GM12878 (cell line): Measurements from ENCODE around the gene RBX1. TPM values are rescaled to one million over a fixed set of nuclear protein-coding genes. Genes with fewer than 3 reads are reported as not detected.

Source experiments
- ATAC-seq: fragments of 200-7000 bp; cut with Tn5 transposase; 3 replicates; pipeline ENCODE4 v1.9.1; 2020; ENCODE audit warnings: mild to moderate bottlenecking, moderate library complexity
- BruUV-seq: library from RNA; stranded (reverse); fragments of 400-500 nt; replicated peaks from 2 replicates; lab custom pipeline; 2021; lab: Mats Ljungman, UMichigan
- CTCF ChIA-PET: fragments of 300-600 bp; sonication (Branson Sonifier 250); formaldehyde crosslinking; extraction: SDS; loops from one replicate; lab custom pipeline; 2021; ENCODE audit warnings: inconsistent platforms; lab: Yijun Ruan, JAX
- POLR2A ChIA-PET: fragments of 350-600 bp; formaldehyde crosslinking; extraction: SDS; loops from one replicate; lab custom pipeline; 2021; ENCODE audit warnings: inconsistent platforms; lab: Charles Lee
- RAD21 ChIA-PET: fragments of 300-600 bp; sonication (Branson Sonifier 250); formaldehyde crosslinking; loops from one replicate; lab custom pipeline; 2023; ENCODE audit warnings: antibody characterized with exemption; ENCODE audit not compliant: unreplicated experiment; lab: Charles Lee
- SMC1A ChIA-PET: fragments of 300-600 bp; sonication (Branson Sonifier 250); formaldehyde crosslinking; loops from one replicate; lab custom pipeline; 2023; ENCODE audit not compliant: unreplicated experiment, uncharacterized antibody; lab: Charles Lee
- DNase-seq: peaks from one replicate; pipeline ENCODE4 v3.0.0-alpha.2; 2011; ENCODE audit warnings: low read depth, low spot score
- FAIRE-seq: peaks from 3 replicates; lab custom pipeline; 2011; peaks lifted over from hg19 to GRCh38; lab: Jason Lieb, UNC
- H2AFZ ChIP-seq: 2 replicates; pipeline ENCODE4 v1.6.0; 2011; ENCODE audit warnings: low read depth, low read length, control low read depth; ENCODE audit not compliant: control insufficient read depth
- H3K27ac ChIP-seq: 2 replicates; pipeline ENCODE4 v1.5.1; 2011; ENCODE audit warnings: control low read depth; ENCODE audit not compliant: control insufficient read depth, insufficient read depth
- H3K27me3 ChIP-seq, 2 experiments: replicated peaks in 1 of 2; 2 replicates each; pipeline versions ENCODE4 v1.6.0 to v1.6.1; 2011; ENCODE audit warnings: low read length in 1 of 2; ENCODE audit not compliant: control insufficient read depth in 2 of 2, insufficient read depth in 2 of 2
- H3K36me3 ChIP-seq, 2 experiments: 2 replicates each; pipeline ENCODE4 v1.5.1; 2011; ENCODE audit warnings: low read length in 1 of 2; ENCODE audit not compliant: control insufficient read depth in 2 of 2, insufficient read depth in 2 of 2
- H3K4me1 ChIP-seq: 2 replicates; pipeline ENCODE4 v1.6.1; 2011; ENCODE audit warnings: mild to moderate bottlenecking, low read length, moderate library complexity, mixed read lengths; ENCODE audit not compliant: control insufficient read depth, insufficient read depth
- H3K4me2 ChIP-seq: 2 replicates; pipeline ENCODE4 v1.6.0; 2011; ENCODE audit warnings: control low read depth; ENCODE audit not compliant: control insufficient read depth, insufficient read depth
- H3K4me3 ChIP-seq: fragments of 200-600 bp; sonication (generic); 2 replicates; pipeline ENCODE4 v1.5.1; 2016
- H3K79me2 ChIP-seq: 2 replicates; pipeline ENCODE4 v1.6.0; 2011; ENCODE audit warnings: low read length; ENCODE audit not compliant: control insufficient read depth, insufficient read depth
- H3K9ac ChIP-seq: 2 replicates; pipeline ENCODE4 v1.8.0; 2011; ENCODE audit warnings: low read length, control low read depth, mixed read lengths; ENCODE audit not compliant: control insufficient read depth, insufficient read depth
- H3K9me3 ChIP-seq: replicated peaks from 3 replicates; pipeline ENCODE4 v1.5.1; 2011; ENCODE audit warnings: mild to moderate bottlenecking, low read length; ENCODE audit not compliant: control insufficient read depth, insufficient read depth
- H4K20me1 ChIP-seq: 2 replicates; pipeline ENCODE4 v1.6.0; 2011; ENCODE audit not compliant: control insufficient read depth, insufficient read depth
- BMI1 ChIP-seq: fragments of 450-650 bp; IDR thresholded peaks from 2 replicates; pipeline ENCODE4 v1.6.1; 2016; ENCODE audit warnings: mild to moderate bottlenecking, moderate library complexity, borderline replicate concordance
- CEBPZ ChIP-seq: fragments of 150-350 bp; IDR thresholded peaks from 2 replicates; pipeline ENCODE4 v1.6.1; 2016; ENCODE audit warnings: low read depth, low read length
- LARP7 ChIP-seq: fragments of 450-650 bp; IDR thresholded peaks from 2 replicates; pipeline ENCODE4 v1.6.1; 2017; ENCODE audit warnings: mild to moderate bottlenecking
- MYB ChIP-seq: fragments of 150-350 bp; IDR thresholded peaks from 2 replicates; pipeline ENCODE4 v1.6.1; 2014; ENCODE audit warnings: mild to moderate bottlenecking, low read depth, low read length, borderline replicate concordance
- NFIC ChIP-seq: IDR thresholded peaks from 2 replicates; pipeline ENCODE4 v1.6.1; 2012; ENCODE audit warnings: low read depth, mild to moderate bottlenecking, inconsistent platforms, low read length, moderate library complexity
- NFYA ChIP-seq: IDR thresholded peaks from 2 replicates; pipeline ENCODE4 v1.6.1; 2011; ENCODE audit warnings: low read depth, mild to moderate bottlenecking, low read length, improper control_type of control experiment, borderline replicate concordance
- NFYB ChIP-seq: IDR thresholded peaks from 2 replicates; pipeline ENCODE4 v1.6.1; 2011; ENCODE audit warnings: low read depth, mild to moderate bottlenecking, low read length, improper control_type of control experiment, moderate library complexity; ENCODE audit not compliant: insufficient read depth
- NRF1 ChIP-seq: conservative IDR thresholded peaks from 2 replicates; pipeline ENCODE4 v1.6.1; 2011; ENCODE audit warnings: mild to moderate bottlenecking, low read depth, low read length, improper control_type of control experiment
- TARDBP ChIP-seq: IDR thresholded peaks from 2 replicates; pipeline ENCODE4 v1.6.1; 2016; ENCODE audit warnings: borderline replicate concordance
- TBL1XR1 ChIP-seq: IDR thresholded peaks from 2 replicates; pipeline ENCODE4 v1.6.1; 2012; ENCODE audit warnings: low read depth, low read length, improper control_type of control experiment
- ZBTB40 ChIP-seq: fragments of 450-650 bp; IDR thresholded peaks from 2 replicates; pipeline ENCODE4 v1.6.1; 2016; ENCODE audit warnings: mild to moderate bottlenecking, moderate library complexity, borderline replicate concordance
- ZNF687 ChIP-seq: fragments of 450-650 bp; IDR thresholded peaks from 2 replicates; pipeline ENCODE4 v1.6.1; 2017; ENCODE audit warnings: mild to moderate bottlenecking, moderate library complexity
- WGBS: methylation state at CpG from one replicate; pipeline ENCODE4 v1.1.6; 2016; ENCODE audit warnings: low lambda C conversion rate; ENCODE audit not compliant: insufficient replicate concordance, insufficient coverage; ENCODE audit errors: missing lambda C conversion rate; 5-methylcytosine and 5-hydroxymethylcytosine counted together
- in situ Hi-C: fragments of 300-500 bp; cut with MboI; formaldehyde crosslinking; loops from 9 replicates; pipeline ENCODE4 v1.14.3; 2018; ENCODE audit warnings: mixed read lengths
- intact Hi-C: fragments of 100-400 bp; cut with micrococcal nuclease; formaldehyde crosslinking; loops from one replicate; pipeline ENCODE4 v1.14.2; 2022; ENCODE audit not compliant: unreplicated experiment
- polyA plus RNA-seq, 11 experiments: library from polyadenylated mRNA; depleted of rRNA in 4 of 11; unstranded in 6 of 11; stranded (reverse) in 5 of 11; fragments of >200 nt; fragmentation: Nextera tagmentation in 4 of 11; fragmentation: Illumina TruSeq in 1 of 11; extraction: Ambion mirVana in 4 of 11; extraction: Trizol in 1 of 11; gene quantifications; 1 replicate in 1 of 11; 2 replicates in 10 of 11; pipeline versions ENCODE4 v1.2.1 to v1.2.3, GENCODE V29; 2011 to 2016; ENCODE audit warnings: inconsistent platforms in 2 of 11, missing spikeins in 2 of 11, low read depth in 1 of 11
- total RNA-seq, 4 experiments: library from RNA; depleted of rRNA in 3 of 4; stranded (reverse); fragments of >200 nt in 3 of 4; fragmentation: Illumina TruSeq in 1 of 4; extraction: Trizol in 1 of 4; gene quantifications; 2 replicates each; pipeline versions ENCODE4 v1.2.1 to v1.2.3, GENCODE V29; 2013 to 2021

The RBX1 gene
- total and polyA plus RNA-seq, 10 of the 15 experiments (the other 5 are each of a cell fraction or from before 2014, with no cell fraction given): 71.2 to 468 (median 184) TPM

GRCh38 chr22:41015003-41015402 is 63.8 kb downstream of the RBX1 start:
- DNase-seq: no peak
- Histone ChIP-seq H3K4me1 (no peaks in the 10 kb centered on the region), H4K20me1 (no peaks in the 10 kb centered on the region), H3K79me2 (no peaks in the 10 kb centered on the region), H3K36me3 (no peaks in the 10 kb centered on the region; a peak in 1 of 4 replicates), H3K27me3 (no peaks in the 10 kb centered on the region), H2AFZ (no peak overlapping the region), H3K9ac (no peak overlapping the region), H3K4me3 (no peak overlapping the region), H3K27ac (no peak overlapping the region), H3K4me2 (no peak overlapping the region), H3K9me3 (no peaks in the 10 kb centered on the region)
- no peak for ATAC-seq
- RAD21 ChIA-PET: no interaction called here
- POLR2A ChIA-PET: interaction anchor here (0.5 kb wide), 1 partner anchor 499 kb away, joined by 8 read pairs; no protein-coding TSS in a partner anchor
- CTCF ChIA-PET: interaction anchor here (1.0 to 2.6 kb wide), 3 partner anchors 9 to 93 kb away, joined by 4 to 9 read pairs (median 5); no protein-coding TSS in a partner anchor
- intact Hi-C loops: no loop called here
- FAIRE-seq: no peak
- BruUV-seq: no TSS peak
- in situ Hi-C loops: loop anchor here (10.0 kb wide), 1 partner anchor 60 kb away; no protein-coding TSS in a partner anchor
- WGBS: 14% methylated on average over 4 of the region's 4 CpGs
- SMC1A ChIA-PET: interaction anchor here (0.6 kb wide), 1 partner anchor 9 kb away, joined by 3 read pairs; no protein-coding TSS in a partner anchor
- TF ChIP-seq ZNF687 (no peak), NRF1 (no peak), TARDBP (no peak), CEBPZ (no peak), BMI1 (no peak), ZBTB40 (no peak), NFYB (no peak), MYB (no peak), NFYA (no peak), LARP7 (no peak), NFIC (no peak), TBL1XR1 (no peak)
